LHCN-M2 (cell line): ENCODE results near the gene ZFHX3. TPM values are rescaled to one million over a fixed set of nuclear protein-coding genes. Genes with fewer than 3 reads are reported as not detected.

Experiments used
- DNase-seq: peaks from one replicate; pipeline ENCODE4 v3.0.0-alpha.2; 2012; ENCODE audit warnings: low read depth
- total RNA-seq: library from RNA; depleted of rRNA; stranded (reverse); fragments of >200 nt; gene quantifications from 2 replicates; pipeline ENCODE4 v1.2.3, GENCODE V29; 2014

The ZFHX3 gene
- total RNA-seq, 1 experiment from 2014 or later = 5.1 TPM

- DNase-seq = no peak
Measured at GRCh38 chr16:72950669-72951068, 97.3 kb downstream of the ZFHX3 start.

- no peak for DNase-seq
Measured at GRCh38 chr16:72948238-72948829, 99.6 kb downstream of the ZFHX3 start.

- DNase-seq = no peak
Measured at GRCh38 chr16:72947379-72948237, 100.3 kb downstream of the ZFHX3 start.

- DNase-seq = no peak
Measured at GRCh38 chr16:72946474-72947194, 101.3 kb downstream of the ZFHX3 start.

GRCh38 chr16:72946063-72946462 lies 101.9 kb downstream of the ZFHX3 start:
- no peak for DNase-seq

GRCh38 chr16:72945611-72946010 lies 102.3 kb downstream of the ZFHX3 start:
- DNase-seq = no peak

- DNase-seq = no peak
Measured at GRCh38 chr16:72944757-72945485, 103.0 kb downstream of the ZFHX3 start.

GRCh38 chr16:72942021-72942420 lies 105.9 kb downstream of the ZFHX3 start:
- DNase-seq = no peak

- DNase-seq = no peak
Measured at GRCh38 chr16:72940886-72941285, 107.0 kb downstream of the ZFHX3 start.

- peak; percentile 80 for DNase-seq
Measured at GRCh38 chr16:72939247-72939646, 108.7 kb downstream of the ZFHX3 start.

- peak; percentile 90 for DNase-seq
Measured at GRCh38 chr16:72938795-72939164, 109.1 kb downstream of the ZFHX3 start.

GRCh38 chr16:72937916-72938794 lies 109.8 kb downstream of the ZFHX3 start:
- peak; percentile 66 for DNase-seq

GRCh38 chr16:72937360-72937759 lies 110.6 kb downstream of the ZFHX3 start:
- no peak for DNase-seq

GRCh38 chr16:72936408-72936807 lies 111.5 kb downstream of the ZFHX3 start:
- no peak for DNase-seq

- no peak for DNase-seq
Measured at GRCh38 chr16:72935896-72936295, 112.0 kb downstream of the ZFHX3 start.

GRCh38 chr16:72934636-72935403 lies 113.1 kb downstream of the ZFHX3 start:
- DNase-seq = no peak

- no peak for DNase-seq
Measured at GRCh38 chr16:72932677-72933335, 115.1 kb downstream of the ZFHX3 start.

GRCh38 chr16:72932050-72932449 lies 115.9 kb downstream of the ZFHX3 start:
- no peak for DNase-seq

GRCh38 chr16:72930396-72930795 lies 117.5 kb downstream of the ZFHX3 start:
- DNase-seq = no peak
